Measurements from ENCODE around the gene MX2.
"Not testable (repeated sequence)": the region's sequence is repeated elsewhere in the genome, so short reads cannot be mapped to it uniquely, and the experiment has no call there.

MX2 gene

GRCh38 chr21:41420998-41421397 lies 59.2 kb downstream of the MX2 start:
- not testable (repeated sequence) for DNase-seq

GRCh38 chr21:41422546-41423304 lies 60.9 kb downstream of the MX2 start:
- DNase-seq = no peak

DNA sequence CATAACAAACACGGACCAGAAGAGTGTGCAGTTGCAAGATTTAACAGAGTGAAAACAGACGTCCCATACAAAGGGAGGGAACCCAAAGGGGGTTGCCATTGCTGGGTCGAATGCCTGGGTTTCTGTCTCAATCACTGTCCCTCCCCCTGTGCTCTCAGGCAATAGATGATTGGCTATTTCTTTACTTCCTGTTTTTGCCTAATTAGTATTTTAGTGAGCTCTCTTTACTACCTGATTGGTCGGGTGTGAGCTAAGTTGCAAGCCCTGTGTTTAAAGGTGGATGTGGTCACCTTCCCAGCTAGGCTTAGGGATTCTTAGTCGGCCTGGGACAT lies 61.4 kb downstream of the MX2 start:
- DNase-seq = peak; percentile 52 to 60

DNA sequence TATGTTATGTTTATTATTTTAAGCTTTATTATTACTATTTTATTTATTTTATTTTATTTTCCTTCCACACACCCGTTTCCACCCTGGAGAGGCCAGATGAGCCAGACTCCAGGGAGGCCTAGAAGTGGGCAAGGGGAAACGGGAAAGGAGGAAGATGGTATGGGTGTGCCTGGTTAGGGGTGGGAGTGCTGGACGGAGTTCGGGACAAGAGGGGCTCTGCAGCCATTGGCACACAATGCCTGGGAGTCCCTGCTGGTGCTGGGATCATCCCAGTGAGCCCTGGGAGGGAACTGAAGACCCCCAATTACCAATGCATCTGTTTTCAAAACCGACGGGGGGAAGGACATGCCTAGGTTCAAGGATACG lies 63.7 kb downstream of the MX2 start:
- DNase-seq = no peak

- DNase-seq = peak; percentile 98 to 99
These were observed 64.3 kb downstream of the MX2 start, which contains the start of gene MX1 for GRCh38 chr21:41425954-41426675. MX1 (plus strand) TSS chr21:41426239; CDS start chr21:41432071, 5,832 bp downstream.

- peak; percentile 58 to 63 for DNase-seq
These were observed 65.0 kb downstream of the MX2 start for GRCh38 chr21:41426676-41427404.

GRCh38 chr21:41427556-41427955 lies 65.7 kb downstream of the MX2 start:
- no peak for DNase-seq

- no peak for DNase-seq
These were observed 66.5 kb downstream of the MX2 start for GRCh38 chr21:41428311-41428710.

DNA sequence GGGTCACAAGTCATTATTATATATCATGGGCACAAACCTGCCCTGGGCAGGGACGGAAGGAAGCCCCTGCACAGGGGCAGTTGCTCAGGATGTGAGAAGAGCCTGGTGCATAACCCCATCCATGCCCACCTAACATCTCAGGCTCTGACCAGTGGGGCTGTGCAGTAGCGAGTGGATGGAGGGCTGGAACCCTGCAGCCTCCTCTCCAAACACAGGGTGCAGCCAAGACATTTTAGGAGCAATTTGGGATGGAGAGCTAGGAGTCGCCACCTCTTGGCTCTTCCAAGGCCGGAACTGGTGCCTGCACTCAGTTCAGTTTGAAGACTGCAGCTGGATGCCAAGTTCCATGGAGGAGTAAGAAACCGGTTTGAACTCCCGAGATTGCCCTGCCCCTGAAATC lies 67.0 kb downstream of the MX2 start:
- no peak for DNase-seq

- DNase-seq = no peak
These were observed 67.5 kb downstream of the MX2 start for GRCh38 chr21:41429305-41429704.

- DNase-seq = no peak
These were observed 68.2 kb downstream of the MX2 start for GRCh38 chr21:41429925-41430491.

- peak in 1 of 2 donors; percentile 61 for DNase-seq
These were observed 70.1 kb downstream of the MX2 start for GRCh38 chr21:41431788-41432548.

GRCh38 chr21:41432562-41433460 lies 71.0 kb downstream of the MX2 start:
- DNase-seq = no peak

GRCh38 chr21:41433566-41433965 lies 71.7 kb downstream of the MX2 start:
- DNase-seq = no peak

DNA sequence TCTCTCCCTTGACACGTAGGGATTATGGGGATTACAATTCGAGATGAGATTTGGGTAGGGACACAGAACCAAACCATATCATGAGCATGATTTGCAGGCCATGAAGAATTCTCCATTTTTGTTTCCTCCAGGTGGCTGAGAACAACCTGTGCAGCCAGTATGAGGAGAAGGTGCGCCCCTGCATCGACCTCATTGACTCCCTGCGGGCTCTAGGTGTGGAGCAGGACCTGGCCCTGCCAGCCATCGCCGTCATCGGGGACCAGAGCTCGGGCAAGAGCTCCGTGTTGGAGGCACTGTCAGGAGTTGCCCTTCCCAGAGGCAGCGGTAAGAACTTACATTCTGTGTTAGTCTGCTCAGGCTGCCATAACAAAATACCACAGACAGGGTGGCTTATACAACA lies 73.9 kb downstream of the MX2 start:
- DNase-seq = no peak

- no peak for DNase-seq
These were observed 75.9 kb downstream of the MX2 start for GRCh38 chr21:41437729-41438128.

- DNase-seq = no peak
These were observed 76.7 kb downstream of the MX2 start for GRCh38 chr21:41438425-41439113.

- DNase-seq = no peak
These were observed 77.4 kb downstream of the MX2 start for GRCh38 chr21:41439248-41439647.

- DNase-seq = no peak
These were observed 79.7 kb downstream of the MX2 start for GRCh38 chr21:41441546-41441945.

DNA sequence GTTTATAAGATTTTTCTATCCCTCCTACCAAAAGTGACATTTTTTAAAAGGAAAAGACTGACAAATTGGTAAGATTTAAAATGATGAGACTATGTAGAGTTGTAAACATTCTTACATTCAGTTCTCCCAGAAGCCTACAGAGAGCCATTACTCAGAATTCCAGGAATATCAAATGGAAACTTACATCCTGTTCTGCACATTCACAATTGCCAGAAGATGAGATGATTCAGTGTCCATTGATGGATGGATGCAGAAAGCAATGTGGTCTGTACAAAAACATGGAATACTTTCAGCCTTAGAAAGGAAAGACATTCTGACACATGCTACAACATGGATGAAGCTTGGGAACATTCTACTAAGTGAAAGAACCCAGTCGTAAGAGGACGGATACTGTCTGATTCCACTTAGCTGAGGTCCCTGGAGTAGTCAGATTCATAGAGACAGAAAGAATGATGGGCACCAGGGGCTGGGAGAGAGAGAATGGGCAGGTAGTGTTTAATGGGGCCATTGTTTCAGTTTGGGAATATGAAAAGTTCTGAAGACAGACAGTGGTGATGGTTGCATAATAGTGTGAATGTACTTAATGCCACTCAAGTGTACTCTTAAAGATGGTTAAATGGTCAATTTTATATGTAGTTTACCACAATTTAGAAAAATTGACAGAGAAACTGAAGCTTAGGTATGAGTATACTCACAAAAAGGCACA lies 80.8 kb downstream of the MX2 start:
- DNase-seq = no peak

Data from CD4-positive, alpha-beta T cell treated with Interferon alpha-2 for 1 hour (primary cell).